ENCODE measurements around the gene SRA1. TPM values are rescaled to one million over a fixed set of nuclear protein-coding genes. Genes with fewer than 3 reads are reported as not detected.
"Not testable (repeated sequence)": the region's sequence is repeated elsewhere in the genome, so short reads cannot be mapped to it uniquely, and the experiment has no call there.

The SRA1 gene
- total RNA-seq, 1 donor from 2014 or later: 72.4 TPM

- Histone ChIP-seq H3K4me1 (ENCODE audit: insufficient read depth, low read length) (peaks cover 7% of the 10 kb centered on the region), H3K79me2 (ENCODE audit: insufficient read depth, low read length) (no peaks in the 10 kb centered on the region), H3K36me3 (ENCODE audit: insufficient read depth, low read length) (no peaks in the 10 kb centered on the region), H2AFZ (ENCODE audit: low read depth, low read length) (no peak overlapping the region), H3K27ac (ENCODE audit: low read depth, low read length) (no peak overlapping the region), H3K9ac (ENCODE audit: low read length) (no peak overlapping the region), H3K27me3 (ENCODE audit: insufficient read depth, low read length) (peaks cover 5% of the 10 kb centered on the region), H3K4me2 (ENCODE audit: low read length) (no peak overlapping the region), H3K9me3 (ENCODE audit: insufficient read depth, low read depth, low read length) (no peaks in the 10 kb centered on the region), H3K4me3 (ENCODE audit: insufficient read depth, low read depth, low read length) (no peak overlapping the region), H4K20me1 (ENCODE audit: insufficient read depth, low read length) (no peaks in the 10 kb centered on the region)
- Mint-ChIP-seq H3K27me3 (ENCODE audit: low read depth, unreplicated experiment) (peaks cover 5% of the 10 kb centered on the region), H3K4me3 (ENCODE audit: unreplicated experiment) (no peak overlapping the region), H3K36me3 (ENCODE audit: low read depth, unreplicated experiment) (no peaks in the 10 kb centered on the region), H3K4me1 (ENCODE audit: low read depth, unreplicated experiment) (peaks cover 23% of the 10 kb centered on the region), H3K9me3 (ENCODE audit: unreplicated experiment) (peaks cover 3% of the 10 kb centered on the region), H3K27ac (ENCODE audit: unreplicated experiment) (no peak overlapping the region)
- TF ChIP-seq CTCF (IDR thresholded peaks at IDR 0.05; ENCODE audit: insufficient read depth, low read depth, low read length) (no peak), EZH2 (IDR thresholded peaks at IDR 0.05; ENCODE audit: insufficient read depth, low read length) (no peak)
- DNase-seq (ENCODE audit: low read depth) (no peak), FAIRE-seq (no peak)
These were observed 30.2 kb upstream of the SRA1 start for GRCh38 chr5:140587495-140587894.

DNA sequence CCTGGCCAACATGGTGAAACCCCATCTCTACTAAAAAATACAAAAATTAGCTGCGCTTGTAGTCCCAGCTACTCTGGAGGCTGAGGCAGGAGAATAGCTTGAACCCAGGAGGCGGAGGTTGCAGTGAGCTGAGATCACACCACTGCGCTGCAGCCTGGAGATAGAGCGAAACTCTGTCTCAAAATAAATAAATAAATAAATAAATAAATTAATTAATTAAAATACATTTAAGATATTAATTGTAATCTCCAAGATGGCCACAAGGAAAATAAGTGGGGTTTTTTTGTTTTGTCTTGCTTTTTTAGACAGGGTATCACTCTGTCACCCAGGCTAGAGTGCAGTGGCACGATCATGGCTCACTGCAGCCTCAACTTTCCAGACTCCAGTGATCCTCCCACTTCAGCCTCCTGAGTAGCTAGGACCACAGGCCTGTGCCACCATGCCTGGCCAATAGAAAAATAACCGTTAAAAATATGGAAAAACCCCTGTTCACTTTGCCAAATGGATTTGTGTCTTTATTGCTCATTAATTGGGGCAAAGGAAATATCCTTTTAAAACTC, 22.0 kb upstream of the SRA1 start:
- H3K79me2 ChIP-seq (ENCODE audit: insufficient read depth, low read length); H2AFZ ChIP-seq (ENCODE audit: low read depth, low read length); H3K4me2 ChIP-seq (ENCODE audit: low read length); H3K27ac Mint-ChIP-seq (ENCODE audit: unreplicated experiment); H3K27me3 ChIP-seq (ENCODE audit: insufficient read depth, low read length); FAIRE-seq; H3K9me3 ChIP-seq (ENCODE audit: insufficient read depth, low read depth, low read length); H3K4me1 Mint-ChIP-seq (ENCODE audit: low read depth, unreplicated experiment); H3K9ac ChIP-seq (ENCODE audit: low read length); H3K27ac ChIP-seq (ENCODE audit: low read depth, low read length); H3K36me3 Mint-ChIP-seq (ENCODE audit: low read depth, unreplicated experiment); H3K9me3 Mint-ChIP-seq (ENCODE audit: unreplicated experiment); DNase-seq (ENCODE audit: low read depth); H3K4me3 Mint-ChIP-seq (ENCODE audit: unreplicated experiment); H4K20me1 ChIP-seq (ENCODE audit: insufficient read depth, low read length); H3K4me3 ChIP-seq (ENCODE audit: insufficient read depth, low read depth, low read length); H3K36me3 ChIP-seq (ENCODE audit: insufficient read depth, low read length); H3K4me1 ChIP-seq (ENCODE audit: insufficient read depth, low read length): not testable (repeated sequence)
- peaks cover 17% of the 10 kb centered on the region for H3K27me3 Mint-ChIP-seq (ENCODE audit: low read depth, unreplicated experiment)

DNA sequence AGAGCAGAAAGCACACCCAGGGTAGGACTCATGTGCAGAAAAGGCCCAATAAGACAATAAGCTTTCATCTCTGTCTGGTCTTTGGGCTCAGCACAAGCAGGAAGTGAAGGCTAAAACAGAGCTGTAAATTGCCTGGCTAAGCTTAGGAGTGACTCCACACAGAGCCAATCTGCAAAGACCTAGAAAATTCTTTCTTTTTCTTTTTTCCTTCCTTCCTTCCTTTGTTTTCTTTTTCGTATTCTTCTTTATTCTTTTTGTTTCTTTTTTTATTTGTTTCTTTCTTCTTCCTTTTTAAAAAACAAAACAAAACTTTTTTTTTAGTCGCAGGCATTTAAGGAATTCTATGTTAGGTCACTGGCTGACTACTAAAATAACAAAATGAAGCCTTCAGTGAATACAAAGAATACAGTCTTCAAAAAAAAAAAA, 19.5 kb upstream of the SRA1 start:
- peaks cover 9% of the 10 kb centered on the region for H3K27me3 Mint-ChIP-seq (ENCODE audit: low read depth, unreplicated experiment)
- Histone ChIP-seq H3K79me2 (ENCODE audit: insufficient read depth, low read length) (no peaks in the 10 kb centered on the region), H3K4me3 (ENCODE audit: insufficient read depth, low read depth, low read length) (no peak overlapping the region), H3K9me3 (ENCODE audit: insufficient read depth, low read depth, low read length) (no peaks in the 10 kb centered on the region), H3K27me3 (ENCODE audit: insufficient read depth, low read length) (peaks cover 2% of the 10 kb centered on the region), H3K36me3 (ENCODE audit: insufficient read depth, low read length) (no peaks in the 10 kb centered on the region), H4K20me1 (ENCODE audit: insufficient read depth, low read length) (no peaks in the 10 kb centered on the region), H3K9ac (ENCODE audit: low read length) (peak overlapping the region; percentile 28), H3K4me2 (ENCODE audit: low read length) (peak overlapping the region; percentile 53), H2AFZ (ENCODE audit: low read depth, low read length) (peak overlapping the region; percentile 68), H3K27ac (ENCODE audit: low read depth, low read length) (peak overlapping the region; percentile 45), H3K4me1 (ENCODE audit: insufficient read depth, low read length) (peaks cover 6% of the 10 kb centered on the region)
- no peak overlapping the region for H3K4me3 Mint-ChIP-seq (ENCODE audit: unreplicated experiment)
- TF ChIP-seq CTCF (IDR thresholded peaks at IDR 0.05; ENCODE audit: insufficient read depth, low read depth, low read length): no peak
- TF ChIP-seq EZH2 (IDR thresholded peaks at IDR 0.05; ENCODE audit: insufficient read depth, low read length): no peak
- H3K36me3 Mint-ChIP-seq (ENCODE audit: low read depth, unreplicated experiment): no peaks in the 10 kb centered on the region
- no peak for FAIRE-seq
- no peaks in the 10 kb centered on the region for H3K9me3 Mint-ChIP-seq (ENCODE audit: unreplicated experiment)
- DNase-seq (ENCODE audit: low read depth): no peak
- H3K27ac Mint-ChIP-seq (ENCODE audit: unreplicated experiment): peak overlapping the region; percentile 63
- H3K4me1 Mint-ChIP-seq (ENCODE audit: low read depth, unreplicated experiment): peaks cover 6% of the 10 kb centered on the region
